SKM-1 (cell line): ENCODE results near the gene MED27.

Experiments used
- DNase-seq: peaks from one replicate; lab custom pipeline; 2025; ENCODE audit not compliant: unreplicated experiment; lab: John Stamatoyannopoulos, UW

The MED27 gene

DNA sequence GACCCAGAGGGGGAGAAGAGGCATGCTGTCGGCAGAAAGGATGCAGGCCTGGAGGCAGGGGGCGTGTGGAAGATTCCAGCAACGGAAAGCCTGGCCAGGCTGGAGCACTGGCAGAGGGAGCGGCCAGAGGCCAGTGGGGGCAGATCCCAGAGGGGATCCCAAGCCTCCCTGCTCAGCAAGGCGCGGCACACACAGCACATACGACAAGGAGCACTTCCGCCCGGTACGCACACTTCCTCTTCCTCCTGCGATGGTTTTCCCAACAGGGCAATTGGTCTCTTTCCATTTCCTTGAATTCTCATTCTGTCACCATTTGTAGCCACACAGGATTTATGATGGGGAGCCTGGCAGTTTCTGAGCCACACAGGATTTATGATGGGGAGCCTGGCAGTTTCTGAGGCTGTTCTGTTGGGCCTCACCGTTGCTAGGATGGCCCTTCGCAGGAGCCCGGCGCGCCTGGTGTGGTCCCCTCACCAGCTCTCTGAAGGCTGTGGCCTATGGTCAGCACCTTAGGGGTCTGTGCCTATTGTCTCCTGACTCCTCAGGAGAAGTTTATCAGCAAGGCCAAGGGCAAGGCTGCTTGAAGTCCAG lies 216.3 kb downstream of the MED27 start:
- no peak for DNase-seq

DNA sequence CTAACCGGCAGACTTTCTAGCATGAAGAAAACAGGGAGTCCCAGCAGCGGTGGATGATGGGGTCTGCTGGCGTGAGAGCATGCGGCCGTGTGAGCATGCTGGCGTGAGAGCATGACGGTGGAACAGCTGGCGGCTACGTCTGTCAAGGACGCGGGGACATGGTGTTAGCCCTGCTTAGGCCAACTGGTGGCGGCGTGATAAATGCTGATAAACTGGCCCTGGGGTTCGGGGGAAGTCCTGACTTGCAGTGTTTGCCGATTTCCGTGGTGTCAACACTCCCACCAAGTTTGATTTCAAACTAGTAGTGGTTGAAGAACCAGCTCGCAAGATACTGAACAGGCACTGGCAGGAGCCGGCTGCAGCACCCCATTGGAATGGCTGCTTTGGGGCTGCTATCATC lies 217.4 kb downstream of the MED27 start:
- no peak for DNase-seq

GRCh38 chr9:131860430-131860829 lies 219.2 kb downstream of the MED27 start:
- no peak for DNase-seq

- DNase-seq, result no peak
These were observed 221.5 kb downstream of the MED27 start for GRCh38 chr9:131858147-131858546.

DNA sequence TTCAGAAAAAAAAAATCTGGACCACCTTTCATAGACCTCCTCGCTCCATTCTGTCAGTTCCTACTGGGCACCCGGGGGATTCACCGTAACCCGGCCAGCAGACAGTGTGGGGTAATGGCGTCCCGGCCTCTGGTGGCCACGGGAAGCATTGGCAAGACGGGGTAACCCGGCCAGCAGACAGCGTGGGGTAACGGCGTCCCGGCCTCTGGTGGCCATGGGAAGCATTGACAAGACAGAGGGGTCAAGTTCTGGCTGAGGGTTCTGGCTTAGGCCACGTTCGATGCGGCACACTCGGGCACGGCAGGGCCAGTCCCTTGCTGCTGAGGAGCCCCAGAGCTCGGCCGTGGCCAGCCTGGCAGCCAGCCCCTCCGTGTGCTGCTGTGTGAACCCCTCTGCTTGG lies 223.6 kb downstream of the MED27 start:
- no peak for DNase-seq

GRCh38 chr9:131854896-131855613 lies 224.6 kb downstream of the MED27 start:
- DNase-seq, result no peak

GRCh38 chr9:131854334-131854733 lies 225.3 kb downstream of the MED27 start:
- DNase-seq, result no peak

- DNase-seq, result no peak
These were observed 226.2 kb downstream of the MED27 start for GRCh38 chr9:131853434-131853833.

DNA sequence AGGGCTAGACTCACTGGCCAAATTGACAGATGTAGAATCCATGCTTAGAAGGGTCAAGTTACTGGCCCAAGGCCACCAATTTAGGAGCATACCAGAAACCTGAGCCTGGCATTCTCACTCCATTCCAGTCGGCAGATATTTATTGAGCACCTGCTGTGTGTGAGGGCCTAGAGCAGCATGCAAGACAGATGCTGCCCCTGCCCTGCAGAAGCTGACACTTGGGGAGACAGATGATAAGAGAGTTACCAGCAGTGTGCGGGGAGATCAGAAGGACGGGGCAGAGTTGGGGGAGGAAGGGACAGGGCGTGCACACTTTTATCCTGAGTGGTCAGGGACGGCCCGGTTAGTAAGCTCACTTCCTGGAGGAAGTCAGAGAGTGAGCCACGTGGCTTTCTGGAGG lies 228.3 kb downstream of the MED27 start:
- no peak for DNase-seq

GRCh38 chr9:131849391-131849790 lies 230.3 kb downstream of the MED27 start:
- no peak for DNase-seq

DNA sequence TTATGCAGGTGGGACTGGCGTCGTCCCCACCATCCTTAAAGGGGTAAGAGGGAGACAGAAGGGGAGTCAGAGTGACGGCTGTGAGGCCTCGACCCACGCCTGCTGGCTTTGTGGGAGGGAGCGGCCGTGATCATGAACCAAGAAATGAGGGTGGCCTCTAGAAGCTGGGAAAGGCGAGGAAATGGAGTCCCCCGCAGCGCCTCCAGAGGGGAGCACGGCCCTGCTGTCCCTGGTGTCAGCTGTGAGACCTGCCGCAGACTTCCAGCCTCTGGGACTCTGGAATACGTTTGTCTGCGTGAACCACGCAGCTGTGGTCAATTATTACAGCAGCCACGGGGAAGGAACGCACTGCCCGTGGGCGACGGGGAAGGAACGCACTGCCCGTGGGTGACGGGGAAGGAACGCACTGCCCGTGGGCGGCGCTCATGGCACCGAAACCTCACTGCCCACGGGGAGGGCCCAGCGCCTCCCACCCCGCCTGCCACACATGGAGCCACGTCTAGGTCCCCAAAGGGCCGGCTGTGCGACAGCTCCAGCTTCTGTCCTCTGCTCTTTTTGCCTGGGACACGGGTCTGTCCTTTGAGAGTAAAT lies 231.0 kb downstream of the MED27 start:
- DNase-seq, result no peak

- no peak for DNase-seq
These were observed 231.9 kb downstream of the MED27 start for GRCh38 chr9:131847665-131848354.

- DNase-seq, result no peak
These were observed 234.1 kb downstream of the MED27 start for GRCh38 chr9:131845305-131846298.

GRCh38 chr9:131844745-131845118 lies 234.9 kb downstream of the MED27 start:
- DNase-seq, result no peak

- DNase-seq, result no peak
These were observed 235.5 kb downstream of the MED27 start for GRCh38 chr9:131843989-131844744.

DNA sequence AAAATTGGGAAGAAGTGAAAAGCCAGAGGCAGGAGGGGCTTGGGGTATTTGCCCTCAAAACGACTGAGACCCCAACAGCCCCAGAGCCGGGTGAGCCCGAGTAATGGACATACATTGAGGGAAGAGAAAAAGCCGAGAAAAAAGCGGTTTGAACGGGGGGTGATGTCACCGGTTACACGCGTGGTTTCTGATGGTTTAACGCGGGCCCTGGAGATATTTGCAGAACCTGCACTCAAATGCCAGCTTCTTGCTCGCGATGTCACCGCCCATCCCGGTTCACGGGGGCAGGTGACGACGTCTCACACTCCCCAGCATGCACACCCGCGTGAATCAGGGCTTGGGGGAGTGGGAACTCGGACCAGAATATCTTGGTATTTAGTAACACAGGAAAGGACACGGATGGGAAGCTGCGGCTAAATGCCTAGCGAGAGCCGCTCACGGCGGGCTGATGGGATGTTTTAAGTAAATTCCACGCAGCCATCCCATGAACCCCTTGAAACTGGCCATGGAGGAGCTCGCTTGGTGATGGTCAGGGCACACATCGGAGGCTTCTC lies 237.8 kb downstream of the MED27 start:
- no peak for DNase-seq

DNA sequence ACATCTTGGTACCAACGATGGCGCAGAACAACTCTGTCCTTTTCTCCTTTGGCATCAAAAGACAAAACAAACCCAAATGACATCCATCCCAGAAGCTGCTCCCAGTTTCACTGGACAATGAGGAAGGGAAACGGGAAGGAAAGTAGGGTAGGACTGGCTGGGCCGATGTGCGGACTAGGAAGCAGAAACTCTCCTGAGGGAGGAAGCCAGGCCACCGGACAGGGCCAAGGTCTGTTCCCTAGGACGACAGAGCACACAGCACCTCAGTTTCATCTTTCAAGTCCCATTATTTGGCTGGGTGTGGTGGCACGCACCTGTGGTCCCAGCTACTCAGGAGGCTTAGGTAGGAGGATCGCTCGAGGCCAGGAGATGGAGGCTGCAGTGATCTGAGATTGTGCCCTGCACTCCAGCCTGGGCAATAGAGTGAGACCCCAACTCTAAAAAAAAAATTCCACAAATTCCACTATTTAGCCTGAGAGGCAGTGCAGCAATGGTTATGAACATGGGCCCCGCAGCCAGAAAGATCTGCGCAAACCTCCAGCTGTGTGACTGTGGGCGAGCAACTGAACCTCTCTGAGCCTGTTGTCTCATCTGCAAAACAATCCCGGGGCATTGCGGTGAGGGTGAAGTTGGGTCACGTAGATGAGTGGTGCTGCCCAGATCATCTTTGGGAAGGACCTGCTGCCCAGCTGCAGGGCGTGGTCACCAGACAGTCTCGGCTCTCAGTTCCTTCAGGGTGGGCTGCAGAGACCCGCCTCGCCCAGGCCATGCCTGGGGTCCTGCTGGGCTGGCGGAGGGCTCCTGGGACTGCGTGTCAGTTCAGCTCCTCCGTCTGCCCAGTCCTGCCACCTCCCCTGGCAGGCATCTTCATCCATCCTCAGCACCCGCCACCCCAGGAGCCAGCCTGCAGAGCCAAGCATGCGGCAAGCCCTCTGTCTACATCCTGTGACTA lies 238.6 kb downstream of the MED27 start:
- DNase-seq, result no peak

DNA sequence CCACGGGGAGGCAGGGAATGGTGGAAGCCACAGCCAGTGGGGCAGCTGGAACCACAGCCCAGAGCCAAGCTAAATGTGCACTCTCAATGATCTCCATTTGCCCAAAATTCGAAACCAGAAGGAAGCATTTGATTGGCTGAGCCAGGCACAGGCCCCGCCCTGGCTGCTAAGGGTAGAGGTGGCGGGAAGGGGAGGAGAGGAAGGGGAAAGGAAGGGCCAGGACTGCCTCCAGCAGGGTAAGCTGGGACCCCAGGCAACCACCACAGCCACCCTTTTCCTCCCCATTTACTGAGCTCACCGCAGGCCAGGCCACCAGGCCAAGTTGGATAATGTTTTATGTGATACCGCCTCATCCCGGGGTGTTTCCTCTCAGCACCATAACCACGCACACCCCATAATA lies 239.4 kb downstream of the MED27 start:
- DNase-seq, result no peak
